Naive B cell (primary cell): ENCODE measurements around the gene EGFL8. TPM values are rescaled to one million over a fixed set of nuclear protein-coding genes. Genes with fewer than 3 reads are reported as not detected.
A peak's percentile ranks its signal among the peaks of the same experiment; 100 is the strongest.
"Not testable (repeated sequence)": the region's sequence is repeated elsewhere in the genome, so short reads cannot be mapped to it uniquely, and the experiment has no call there.

ENCODE experiments used
- ATAC-seq, 2 donors: fragments of 150-1000 bp; cut with Tn5 transposase; 2 replicates each; pipeline ENCODE4 v1.10.0; 2021; ENCODE audit warnings: low read depth in 2 of 2, mild to moderate bottlenecking in 2 of 2, moderate library complexity in 2 of 2
- DNase-seq: peaks from one replicate; pipeline ENCODE4 v3.0.0; 2022
- H3K27ac Mint-ChIP-seq, 6 donors: one replicate each; pipeline ENCODE4 v1.8.0; 2020 to 2022; ENCODE audit warnings: mild to moderate bottlenecking in 6 of 6, mixed read lengths in 6 of 6, moderate library complexity in 5 of 6, inconsistent platforms in 2 of 6
- H3K27me3 Mint-ChIP-seq, 3 donors: one replicate each; pipeline ENCODE4 v1.8.0; 2021 to 2022; ENCODE audit warnings: mixed read lengths in 3 of 3, mild to moderate bottlenecking in 1 of 3
- H3K36me3 Mint-ChIP-seq, 2 donors: one replicate each; pipeline ENCODE4 v1.8.0; 2020 to 2022; ENCODE audit warnings: mixed read lengths in 2 of 2, inconsistent platforms in 1 of 2, mild to moderate bottlenecking in 1 of 2
- H3K4me1 Mint-ChIP-seq, 3 donors: one replicate each; pipeline ENCODE4 v1.8.0; 2020 to 2022; ENCODE audit warnings: mixed read lengths in 3 of 3, inconsistent platforms in 1 of 3, mild to moderate bottlenecking in 1 of 3, moderate library complexity in 1 of 3
- H3K4me3 Mint-ChIP-seq, 8 donors: one replicate each; pipeline ENCODE4 v1.8.0; 2020 to 2022; ENCODE audit warnings: mild to moderate bottlenecking in 8 of 8, mixed read lengths in 8 of 8, moderate library complexity in 8 of 8, inconsistent platforms in 2 of 8
- H3K9me3 Mint-ChIP-seq, 7 donors: one replicate each; pipeline ENCODE4 v1.8.0; 2020 to 2022; ENCODE audit warnings: mixed read lengths in 7 of 7, mild to moderate bottlenecking in 5 of 7, inconsistent platforms in 2 of 7, moderate library complexity in 1 of 7
- polyA plus RNA-seq, 6 donors: library from polyadenylated mRNA; unstranded; fragments of 300-500 nt; fragmentation: Illumina TruSeq; gene quantifications; one replicate each; pipeline ENCODE4 v1.2.3, GENCODE V29; 2021; ENCODE audit warnings: low read depth in 6 of 6

Gene EGFL8
- polyA plus RNA-seq, 6 donors from 2014 or later: not detected

DNA sequence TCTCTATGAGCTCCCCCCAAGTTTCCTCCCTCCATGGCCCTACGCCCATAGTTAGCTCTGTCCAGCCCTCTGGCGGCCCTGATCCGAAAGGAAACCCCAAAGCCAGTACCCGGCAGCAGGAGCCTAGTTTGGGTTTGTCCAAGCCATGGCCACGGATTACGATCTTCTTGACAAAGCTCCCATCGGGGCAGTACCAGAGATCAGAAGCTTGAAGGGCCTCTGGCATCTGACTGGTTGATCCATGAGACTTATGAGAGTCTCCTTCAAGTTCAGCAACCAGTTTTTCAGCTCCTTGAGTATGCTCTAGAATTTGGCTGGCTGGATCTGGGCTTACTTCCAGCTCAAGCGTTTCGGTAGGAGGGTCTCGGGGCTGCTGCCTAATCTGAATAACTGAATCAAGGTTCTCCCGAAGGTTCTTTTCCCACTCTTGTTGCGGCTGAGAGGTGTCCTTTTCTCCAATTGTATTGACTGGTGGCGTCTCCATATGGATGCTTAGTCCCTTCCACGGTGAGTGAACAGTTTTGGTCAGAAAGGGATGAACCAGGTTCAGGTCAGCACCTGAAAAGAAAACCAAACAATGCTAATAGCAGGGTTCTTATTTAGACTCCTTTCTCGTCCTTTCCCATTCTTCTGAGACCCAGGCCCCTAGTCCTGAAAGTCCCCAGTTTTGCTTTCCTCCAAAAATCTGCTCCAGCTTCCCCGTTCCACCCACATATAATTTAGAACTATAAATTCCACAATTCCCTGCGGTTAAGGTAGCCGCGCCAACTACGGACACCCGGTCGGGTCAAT, 34.9 kb upstream of the EGFL8 start:
- Mint-ChIP-seq H3K36me3 (peaks cover 0 to 11% of the 10 kb centered on the region in 2 donors), H3K27me3 (peaks cover 4 to 9% (median 6%) of the 10 kb centered on the region in 3 donors), H3K4me1 (peaks cover 33 to 49% (median 47%) of the 10 kb centered on the region in 3 donors), H3K4me3 (peak overlapping the region; percentile 93 to 99 (median 97)), H3K9me3 (peaks cover 0 to 2% (median 0%) of the 10 kb centered on the region in 7 donors), H3K27ac (peak overlapping the region; percentile 93 to 97 (median 96))
- ATAC-seq: no peak
- DNase-seq: no peak

- DNase-seq (no peak), ATAC-seq (no peak)
- Mint-ChIP-seq H3K4me3 (peak overlapping the region in 7 of 8 donors; percentile 20 to 75 (median 50)), H3K9me3 (peaks cover 0 to 2% (median 0%) of the 10 kb centered on the region in 7 donors), H3K36me3 (no peaks in the 10 kb centered on the region), H3K27ac (peak overlapping the region in 3 of 6 donors; percentile 10 to 59 (median 27)), H3K27me3 (peaks cover 6 to 21% (median 9%) of the 10 kb centered on the region in 3 donors), H3K4me1 (peaks cover 27 to 43% (median 36%) of the 10 kb centered on the region in 3 donors)
These were observed 32.9 kb upstream of the EGFL8 start for GRCh38 chr6:32131439-32131948.

DNA sequence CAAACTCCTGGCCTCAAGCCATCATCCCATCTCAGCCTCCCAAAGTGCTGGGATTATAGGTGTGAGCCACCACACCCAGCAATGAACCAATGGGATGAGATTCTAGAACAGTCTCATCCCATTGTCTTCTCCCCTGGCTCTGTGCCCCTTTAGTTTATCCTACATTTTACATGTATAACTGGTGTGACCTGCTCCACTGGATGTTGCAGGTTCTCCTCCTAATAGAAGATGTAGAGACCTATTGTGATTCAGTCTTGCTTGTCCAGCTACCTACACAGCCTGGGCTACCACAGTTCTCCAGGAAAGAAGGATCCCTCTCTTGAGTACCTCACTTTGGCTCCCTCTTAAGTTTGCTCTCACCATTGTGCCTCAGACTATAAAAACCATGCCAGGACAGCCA, 32.3 kb upstream of the EGFL8 start:
- Mint-ChIP-seq H3K27me3 (peaks cover 6 to 21% (median 9%) of the 10 kb centered on the region in 3 donors), H3K27ac (peak overlapping the region in 1 of 6 donors; percentile 49), H3K36me3 (no peaks in the 10 kb centered on the region), H3K4me3 (peak overlapping the region in 3 of 8 donors; percentile 36 to 42 (median 39)), H3K9me3 (peaks cover 0 to 2% (median 0%) of the 10 kb centered on the region in 7 donors), H3K4me1 (peaks cover 22 to 36% (median 30%) of the 10 kb centered on the region in 3 donors)
- DNase-seq: no peak
- no peak for ATAC-seq

GRCh38 chr6:32133786-32134185, 30.6 kb upstream of the EGFL8 start:
- H3K9me3 Mint-ChIP-seq: peaks cover 0 to 2% (median 0%) of the 10 kb centered on the region in 7 donors
- DNase-seq (no peak), ATAC-seq (no peak)
- no peaks in the 10 kb centered on the region for H3K36me3 Mint-ChIP-seq
- H3K4me3 Mint-ChIP-seq: no peak overlapping the region
- peaks cover 7 to 20% (median 15%) of the 10 kb centered on the region in 3 donors for H3K4me1 Mint-ChIP-seq
- no peak overlapping the region for H3K27ac Mint-ChIP-seq
- H3K27me3 Mint-ChIP-seq: peaks cover 6 to 21% (median 9%) of the 10 kb centered on the region in 3 donors

GRCh38 chr6:32137454-32137853, 26.9 kb upstream of the EGFL8 start:
- Mint-ChIP-seq H3K4me3 (no peak overlapping the region), H3K36me3 (no peaks in the 10 kb centered on the region), H3K27me3 (peaks cover 11 to 40% (median 22%) of the 10 kb centered on the region in 3 donors), H3K4me1 (peaks cover 0 to 5% (median 0%) of the 10 kb centered on the region in 3 donors), H3K27ac (no peak overlapping the region), H3K9me3 (no peaks in the 10 kb centered on the region)
- DNase-seq: no peak
- no peak for ATAC-seq

DNA sequence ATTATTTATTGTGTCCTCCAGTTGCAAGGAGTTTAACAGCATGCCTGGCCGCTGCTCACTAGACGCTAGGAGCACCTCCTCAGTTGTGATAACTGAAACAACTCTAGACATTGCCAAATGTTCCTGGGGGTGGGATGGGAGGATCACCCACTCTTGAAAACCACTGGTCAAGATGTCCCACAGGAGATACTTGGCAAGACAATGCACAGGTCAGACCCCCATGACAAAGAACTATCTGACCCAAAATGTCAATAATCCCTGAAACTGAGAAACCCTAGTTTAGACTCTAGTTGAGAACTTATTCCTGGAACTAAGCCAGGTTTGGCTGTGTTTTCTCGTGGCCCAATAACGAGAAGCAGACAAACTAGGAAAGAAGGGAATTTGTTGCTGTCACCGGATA, 24.8 kb upstream of the EGFL8 start:
- H3K9me3 Mint-ChIP-seq: no peaks in the 10 kb centered on the region
- no peak for ATAC-seq
- DNase-seq: no peak
- H3K27me3 Mint-ChIP-seq: peaks cover 14 to 31% (median 16%) of the 10 kb centered on the region in 3 donors
- H3K4me3 Mint-ChIP-seq: no peak overlapping the region
- H3K36me3 Mint-ChIP-seq: no peaks in the 10 kb centered on the region
- H3K4me1 Mint-ChIP-seq: peaks cover 0 to 5% (median 0%) of the 10 kb centered on the region in 3 donors
- no peak overlapping the region for H3K27ac Mint-ChIP-seq

- no peak for ATAC-seq
- H3K27ac Mint-ChIP-seq: no peak overlapping the region
- no peaks in the 10 kb centered on the region for H3K9me3 Mint-ChIP-seq
- H3K4me3 Mint-ChIP-seq: no peak overlapping the region
- no peaks in the 10 kb centered on the region for H3K36me3 Mint-ChIP-seq
- peaks cover 14 to 22% (median 16%) of the 10 kb centered on the region in 3 donors for H3K27me3 Mint-ChIP-seq
- H3K4me1 Mint-ChIP-seq: peaks cover 0 to 5% (median 0%) of the 10 kb centered on the region in 3 donors
- no peak for DNase-seq
These were observed 23.9 kb upstream of the EGFL8 start for GRCh38 chr6:32140420-32141046.

- Mint-ChIP-seq H3K27ac (peak overlapping the region in 1 of 6 donors; percentile 15), H3K27me3 (peaks cover 40 to 57% (median 52%) of the 10 kb centered on the region in 3 donors), H3K36me3 (peaks cover 0 to 10% of the 10 kb centered on the region in 2 donors), H3K4me1 (peaks cover 13 to 18% (median 15%) of the 10 kb centered on the region in 3 donors)
- not testable (repeated sequence) for H3K9me3 Mint-ChIP-seq, DNase-seq, ATAC-seq, H3K4me3 Mint-ChIP-seq
These were observed 20.2 kb upstream of the EGFL8 start for GRCh38 chr6:32144238-32144637.

GRCh38 chr6:32146287-32146686, 18.1 kb upstream of the EGFL8 start:
- no peak for ATAC-seq
- Mint-ChIP-seq H3K4me3 (no peak overlapping the region), H3K27me3 (peaks cover 48 to 70% (median 66%) of the 10 kb centered on the region in 3 donors), H3K9me3 (peaks cover 0 to 8% (median 0%) of the 10 kb centered on the region in 7 donors), H3K36me3 (peaks cover 0 to 10% of the 10 kb centered on the region in 2 donors), H3K27ac (peak overlapping the region in 1 of 6 donors; percentile 47), H3K4me1 (peaks cover 25 to 27% (median 26%) of the 10 kb centered on the region in 3 donors)
- no peak for DNase-seq

DNA sequence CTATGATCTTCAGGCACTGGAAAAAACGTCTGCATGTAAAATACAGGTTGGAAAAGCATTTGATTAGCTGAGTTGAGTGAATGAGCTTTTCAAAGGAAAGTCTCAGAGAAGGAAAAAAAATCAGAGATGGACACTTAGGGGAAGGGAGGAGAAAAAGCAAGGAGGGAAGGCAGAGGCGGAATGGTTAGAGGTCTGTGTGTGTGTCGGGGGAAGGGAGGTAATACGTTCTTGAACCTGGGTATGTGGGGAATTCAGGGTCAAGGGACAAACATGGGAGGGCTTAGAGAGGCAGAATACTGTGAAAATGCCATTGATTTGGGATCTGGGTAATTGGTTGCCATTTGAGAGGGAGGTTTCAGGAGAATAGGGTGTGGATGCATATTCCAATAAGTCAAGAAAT, 17.7 kb upstream of the EGFL8 start:
- H3K4me3 Mint-ChIP-seq: no peak overlapping the region

GRCh38 chr6:32147401-32148132, 16.8 kb upstream of the EGFL8 start:
- Mint-ChIP-seq H3K9me3 (peaks cover 0 to 8% (median 0%) of the 10 kb centered on the region in 7 donors), H3K27me3 (peaks cover 53 to 70% (median 68%) of the 10 kb centered on the region in 3 donors), H3K4me3 (peak overlapping the region in 1 of 8 donors; percentile 80), H3K4me1 (peaks cover 27 to 37% (median 28%) of the 10 kb centered on the region in 3 donors), H3K27ac (no peak overlapping the region), H3K36me3 (peaks cover 0 to 10% of the 10 kb centered on the region in 2 donors)
- no peak for ATAC-seq
- DNase-seq: no peak

More for the DNA sequence above, 17.7 kb upstream of the EGFL8 start:
- H3K36me3 Mint-ChIP-seq: peaks cover 0 to 10% of the 10 kb centered on the region in 2 donors
- peaks cover 0 to 8% (median 0%) of the 10 kb centered on the region in 7 donors for H3K9me3 Mint-ChIP-seq
- ATAC-seq (no peak), DNase-seq (no peak)
- H3K27ac Mint-ChIP-seq: peak overlapping the region in 1 of 6 donors; percentile 0
- peaks cover 50 to 70% (median 67%) of the 10 kb centered on the region in 3 donors for H3K27me3 Mint-ChIP-seq
- peaks cover 25 to 31% (median 27%) of the 10 kb centered on the region in 3 donors for H3K4me1 Mint-ChIP-seq

- H3K4me3 Mint-ChIP-seq: peak overlapping the region; percentile 78 to 90 (median 83)
- peak overlapping the region in 4 of 6 donors; percentile 66 to 76 (median 70) for H3K27ac Mint-ChIP-seq
- peak; percentile 50 for DNase-seq
- ATAC-seq: peak; percentile 75 to 78
- peaks cover 0 to 8% (median 0%) of the 10 kb centered on the region in 7 donors for H3K9me3 Mint-ChIP-seq
- peaks cover 58 to 77% (median 73%) of the 10 kb centered on the region in 3 donors for H3K27me3 Mint-ChIP-seq
- peaks cover 0 to 10% of the 10 kb centered on the region in 2 donors for H3K36me3 Mint-ChIP-seq
- H3K4me1 Mint-ChIP-seq: peaks cover 36 to 44% (median 36%) of the 10 kb centered on the region in 3 donors
These were observed 15.9 kb upstream of the EGFL8 start for GRCh38 chr6:32148289-32149091.
